IgD-negative memory B cell (primary cell): Measurements from ENCODE around the gene NCDN. TPM values are rescaled to one million over a fixed set of nuclear protein-coding genes. Genes with fewer than 3 reads are reported as not detected.

Experiments used
- H3K27ac Mint-ChIP-seq, 3 donors: one replicate each; pipeline ENCODE4 v1.8.0; 2020 to 2022; ENCODE audit warnings: mild to moderate bottlenecking in 3 of 3, mixed read lengths in 3 of 3, moderate library complexity in 1 of 3
- H3K27me3 Mint-ChIP-seq: one replicate; pipeline ENCODE4 v1.8.0; 2021; ENCODE audit warnings: mixed read lengths
- H3K36me3 Mint-ChIP-seq: one replicate; pipeline ENCODE4 v1.8.0; 2020; ENCODE audit warnings: mild to moderate bottlenecking, mixed read lengths
- H3K4me1 Mint-ChIP-seq, 3 donors: one replicate each; pipeline ENCODE4 v1.8.0; 2020 to 2022; ENCODE audit warnings: mixed read lengths in 3 of 3, mild to moderate bottlenecking in 1 of 3
- H3K4me3 Mint-ChIP-seq, 4 donors: one replicate each; pipeline ENCODE4 v1.8.0; 2020 to 2022; ENCODE audit warnings: mild to moderate bottlenecking in 4 of 4, mixed read lengths in 4 of 4, moderate library complexity in 3 of 4
- H3K9me3 Mint-ChIP-seq, 3 donors: one replicate each; pipeline ENCODE4 v1.8.0; 2020 to 2021; ENCODE audit warnings: mixed read lengths in 3 of 3, mild to moderate bottlenecking in 1 of 3
- polyA plus RNA-seq: library from polyadenylated mRNA; unstranded; fragments of 300-500 nt; fragmentation: Illumina TruSeq; gene quantifications from one replicate; pipeline ENCODE4 v1.2.3, GENCODE V29; 2021

NCDN gene
- polyA plus RNA-seq, 1 donor from 2014 or later, result 13.3 TPM

- no peaks in the 10 kb centered on the region for H3K9me3 Mint-ChIP-seq
- peaks cover 23 to 42% (median 31%) of the 10 kb centered on the region in 3 donors for H3K4me1 Mint-ChIP-seq
- no peak overlapping the region for H3K27ac Mint-ChIP-seq
- no peaks in the 10 kb centered on the region for H3K27me3 Mint-ChIP-seq
- H3K36me3 Mint-ChIP-seq, result peaks cover 4% of the 10 kb centered on the region
- peak overlapping the region in 1 of 4 donors; percentile 31 for H3K4me3 Mint-ChIP-seq
Observed at GRCh38 chr1:35536556-35537162, 20.9 kb upstream of the NCDN start.

- no peak overlapping the region for H3K27ac Mint-ChIP-seq
- H3K4me3 Mint-ChIP-seq, result no peak overlapping the region
- peaks cover 26 to 42% (median 36%) of the 10 kb centered on the region in 3 donors for H3K4me1 Mint-ChIP-seq
- peaks cover 2% of the 10 kb centered on the region for H3K36me3 Mint-ChIP-seq
- H3K9me3 Mint-ChIP-seq, result no peaks in the 10 kb centered on the region
- no peaks in the 10 kb centered on the region for H3K27me3 Mint-ChIP-seq
Observed at GRCh38 chr1:35537806-35538205, 19.8 kb upstream of the NCDN start.

- Mint-ChIP-seq H3K4me3 (peak overlapping the region; percentile 2 to 76 (median 64)), H3K27me3 (no peaks in the 10 kb centered on the region), H3K36me3 (no peaks in the 10 kb centered on the region), H3K9me3 (no peaks in the 10 kb centered on the region), H3K4me1 (peaks cover 34 to 41% (median 38%) of the 10 kb centered on the region in 3 donors), H3K27ac (peak overlapping the region; percentile 4 to 97 (median 95))
Observed at GRCh38 chr1:35539073-35539823, 18.4 kb upstream of the NCDN start.

GRCh38 chr1:35539824-35540261 is 17.8 kb upstream of the NCDN start:
- H3K9me3 Mint-ChIP-seq, result no peaks in the 10 kb centered on the region
- peak overlapping the region in 2 of 4 donors; percentile 19 to 76 for H3K4me3 Mint-ChIP-seq
- peaks cover 34 to 41% (median 40%) of the 10 kb centered on the region in 3 donors for H3K4me1 Mint-ChIP-seq
- H3K27ac Mint-ChIP-seq, result peak overlapping the region; percentile 4 to 97 (median 95)
- no peaks in the 10 kb centered on the region for H3K36me3 Mint-ChIP-seq
- H3K27me3 Mint-ChIP-seq, result no peaks in the 10 kb centered on the region

- Mint-ChIP-seq H3K4me3 (peak overlapping the region in 1 of 4 donors; percentile 50), H3K27me3 (no peaks in the 10 kb centered on the region), H3K36me3 (no peaks in the 10 kb centered on the region), H3K9me3 (no peaks in the 10 kb centered on the region), H3K27ac (peak overlapping the region in 1 of 3 donors; percentile 39), H3K4me1 (peaks cover 30 to 33% (median 31%) of the 10 kb centered on the region in 3 donors)
Observed at GRCh38 chr1:35544976-35545375, 12.6 kb upstream of the NCDN start.

- Mint-ChIP-seq H3K9me3 (no peaks in the 10 kb centered on the region), H3K27ac (no peak overlapping the region), H3K4me3 (no peak overlapping the region), H3K4me1 (peaks cover 25 to 27% (median 26%) of the 10 kb centered on the region in 3 donors), H3K27me3 (no peaks in the 10 kb centered on the region), H3K36me3 (no peaks in the 10 kb centered on the region)
Observed at GRCh38 chr1:35546614-35547013, 11.0 kb upstream of the NCDN start.

GRCh38 chr1:35553851-35554250 is 3.7 kb upstream of the NCDN start:
- Mint-ChIP-seq H3K4me3 (peak overlapping the region in 1 of 4 donors; percentile 80), H3K27me3 (no peaks in the 10 kb centered on the region), H3K4me1 (peaks cover 24 to 34% (median 31%) of the 10 kb centered on the region in 3 donors), H3K36me3 (no peaks in the 10 kb centered on the region), H3K27ac (no peak overlapping the region), H3K9me3 (no peaks in the 10 kb centered on the region)

GRCh38 chr1:35554266-35555211 is 3.1 kb upstream of the NCDN start:
- Mint-ChIP-seq H3K4me3 (peak overlapping the region in 3 of 4 donors; percentile 20 to 94 (median 39)), H3K4me1 (peaks cover 23 to 31% (median 27%) of the 10 kb centered on the region in 3 donors), H3K27ac (no peak overlapping the region)

GRCh38 chr1:35555212-35555584 is 2.4 kb upstream of the NCDN start:
- Mint-ChIP-seq H3K27ac (peak overlapping the region in 1 of 3 donors; percentile 75), H3K4me1 (peaks cover 23 to 31% (median 24%) of the 10 kb centered on the region in 3 donors), H3K9me3 (no peaks in the 10 kb centered on the region), H3K36me3 (no peaks in the 10 kb centered on the region), H3K27me3 (no peaks in the 10 kb centered on the region), H3K4me3 (peak overlapping the region in 3 of 4 donors; percentile 38 to 94 (median 70))

More at GRCh38 chr1:35554266-35555211, 3.1 kb upstream of the NCDN start:
- Mint-ChIP-seq H3K9me3 (no peaks in the 10 kb centered on the region), H3K27me3 (no peaks in the 10 kb centered on the region), H3K36me3 (no peaks in the 10 kb centered on the region)

GRCh38 chr1:35555601-35556477 is 1.8 kb upstream of the NCDN start:
- Mint-ChIP-seq H3K4me1 (peaks cover 23 to 31% (median 24%) of the 10 kb centered on the region in 3 donors), H3K4me3 (peak overlapping the region; percentile 94 to 98 (median 96)), H3K27me3 (no peaks in the 10 kb centered on the region), H3K27ac (peak overlapping the region in 2 of 3 donors; percentile 75 to 97), H3K9me3 (no peaks in the 10 kb centered on the region), H3K36me3 (no peaks in the 10 kb centered on the region)

- H3K4me1 Mint-ChIP-seq, result peaks cover 23 to 35% (median 24%) of the 10 kb centered on the region in 3 donors
Observed at GRCh38 chr1:35556484-35557117, 998 bp upstream of the NCDN start.

GRCh38 chr1:35557118-35557610 is 435 bp upstream of the NCDN start, which contains the start of gene KIAA0319L:
Gene KIAA0319L (minus strand): TSS chr1:35557403. CDS start chr1:35554491, 2,912 bp downstream.
- Mint-ChIP-seq H3K27me3 (no peaks in the 10 kb centered on the region), H3K36me3 (no peaks in the 10 kb centered on the region), H3K9me3 (no peaks in the 10 kb centered on the region), H3K4me1 (peaks cover 23 to 36% (median 24%) of the 10 kb centered on the region in 3 donors), H3K27ac (peak within 1 kb of the TSS; percentile 88 to 97 (median 96)), H3K4me3 (peak within 1 kb of the TSS; percentile 94 to 98 (median 98))

More at GRCh38 chr1:35556484-35557117, 998 bp upstream of the NCDN start:
- H3K27ac Mint-ChIP-seq, result peak overlapping the region; percentile 75 to 97 (median 96)
- no peaks in the 10 kb centered on the region for H3K27me3 Mint-ChIP-seq
- H3K36me3 Mint-ChIP-seq, result no peaks in the 10 kb centered on the region
- H3K4me3 Mint-ChIP-seq, result peak overlapping the region; percentile 94 to 98 (median 96)
- H3K9me3 Mint-ChIP-seq, result no peaks in the 10 kb centered on the region
